ENCODE data around the gene APOH. TPM values are rescaled to one million over a fixed set of nuclear protein-coding genes. Genes with fewer than 3 reads are reported as not detected.

The APOH gene
- total RNA-seq, 1 donor = not detected

- H3K4me3 ChIP-seq (ENCODE audit: low read depth, low read length) = no peak overlapping the region
- TF ChIP-seq, protein P1, sequence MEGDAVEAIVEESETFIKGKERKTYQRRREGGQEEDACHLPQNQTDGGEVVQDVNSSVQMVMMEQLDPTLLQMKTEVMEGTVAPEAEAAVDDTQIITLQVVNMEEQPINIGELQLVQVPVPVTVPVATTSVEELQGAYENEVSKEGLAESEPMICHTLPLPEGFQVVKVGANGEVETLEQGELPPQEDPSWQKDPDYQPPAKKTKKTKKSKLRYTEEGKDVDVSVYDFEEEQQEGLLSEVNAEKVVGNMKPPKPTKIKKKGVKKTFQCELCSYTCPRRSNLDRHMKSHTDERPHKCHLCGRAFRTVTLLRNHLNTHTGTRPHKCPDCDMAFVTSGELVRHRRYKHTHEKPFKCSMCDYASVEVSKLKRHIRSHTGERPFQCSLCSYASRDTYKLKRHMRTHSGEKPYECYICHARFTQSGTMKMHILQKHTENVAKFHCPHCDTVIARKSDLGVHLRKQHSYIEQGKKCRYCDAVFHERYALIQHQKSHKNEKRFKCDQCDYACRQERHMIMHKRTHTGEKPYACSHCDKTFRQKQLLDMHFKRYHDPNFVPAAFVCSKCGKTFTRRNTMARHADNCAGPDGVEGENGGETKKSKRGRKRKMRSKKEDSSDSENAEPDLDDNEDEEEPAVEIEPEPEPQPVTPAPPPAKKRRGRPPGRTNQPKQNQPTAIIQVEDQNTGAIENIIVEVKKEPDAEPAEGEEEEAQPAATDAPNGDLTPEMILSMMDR (IDR thresholded peaks at IDR 0.05; ENCODE audit: insufficient read depth, low read length) = no peak
- DNase-seq (ENCODE audit: low read depth) = no peak
Measured at GRCh38 chr17:66171692-66172091, 57.5 kb downstream of the APOH start.

- TF ChIP-seq, protein P1 (IDR thresholded peaks at IDR 0.05; ENCODE audit: insufficient read depth, low read length) = no peak
- no peak for DNase-seq (ENCODE audit: low read depth)
- H3K4me3 ChIP-seq (ENCODE audit: low read depth, low read length) = no peak overlapping the region
Measured at GRCh38 chr17:66171172-66171571, 58.0 kb downstream of the APOH start.

DNA sequence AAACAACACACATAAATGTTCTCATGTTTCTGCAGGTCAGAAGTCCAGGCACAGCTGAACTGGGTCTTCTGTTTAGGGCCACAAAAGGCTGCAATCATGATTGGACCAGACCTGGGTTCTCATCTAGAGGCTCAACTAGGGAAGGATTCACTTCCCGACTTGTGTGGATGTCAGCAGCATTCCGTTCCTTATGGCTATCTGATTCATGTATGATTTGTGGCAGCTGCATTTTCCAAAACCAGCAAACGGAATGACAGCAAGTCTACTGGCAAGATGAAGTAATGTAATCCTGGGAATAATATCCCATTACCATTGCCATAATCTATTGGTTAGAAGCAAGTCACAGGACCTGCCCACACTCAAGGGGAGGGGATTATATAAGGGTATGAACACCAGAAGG lies 59.4 kb downstream of the APOH start:
- TF ChIP-seq, protein P1 (IDR thresholded peaks at IDR 0.05; ENCODE audit: insufficient read depth, low read length) = no peak
- no peak overlapping the region for H3K4me3 ChIP-seq (ENCODE audit: low read depth, low read length)
- no peak for DNase-seq (ENCODE audit: low read depth)

- H3K4me3 ChIP-seq (ENCODE audit: low read depth, low read length) = no peak overlapping the region
- DNase-seq (ENCODE audit: low read depth) = no peak
- TF ChIP-seq, protein P1 (IDR thresholded peaks at IDR 0.05; ENCODE audit: insufficient read depth, low read length) = no peak
Measured at GRCh38 chr17:66167189-66167815, 61.9 kb downstream of the APOH start.

GRCh38 chr17:66165537-66166123 lies 63.6 kb downstream of the APOH start:
- DNase-seq (ENCODE audit: low read depth) = peak; percentile 84
- TF ChIP-seq, protein P1 (IDR thresholded peaks at IDR 0.05; ENCODE audit: insufficient read depth, low read length) = peak; percentile 61
- H3K4me3 ChIP-seq (ENCODE audit: low read depth, low read length) = no peak overlapping the region

Small RNA genes within 50 kb of the gene (small RNA-seq; reads per million reads assigned to genes)
- not detected for gene RNA5SP444

Other genes starting within 250 kb of the APOH start
- 7.2 and 10.6 TPM in 2 replicates for gene CEP112, start 37.3 kb downstream of the APOH start, total RNA-seq (ENCODE audit: low replicate concordance)
- 14.1 and 43.7 TPM in 2 replicates for gene PRKCA, start 73.2 kb upstream of the APOH start, total RNA-seq (ENCODE audit: low replicate concordance)